GM21447 (cell line): ENCODE measurements around the gene MAP4.
"Not testable (repeated sequence)": the region's sequence is repeated elsewhere in the genome, so short reads cannot be mapped to it uniquely, and the experiment has no call there.

Experiments
- ATAC-seq: cut with Tn5 transposase; IDR thresholded peaks from one replicate; pipeline ENCODE4 v1.9.1; 2021; ENCODE audit not compliant: unreplicated experiment

The MAP4 gene

DNA sequence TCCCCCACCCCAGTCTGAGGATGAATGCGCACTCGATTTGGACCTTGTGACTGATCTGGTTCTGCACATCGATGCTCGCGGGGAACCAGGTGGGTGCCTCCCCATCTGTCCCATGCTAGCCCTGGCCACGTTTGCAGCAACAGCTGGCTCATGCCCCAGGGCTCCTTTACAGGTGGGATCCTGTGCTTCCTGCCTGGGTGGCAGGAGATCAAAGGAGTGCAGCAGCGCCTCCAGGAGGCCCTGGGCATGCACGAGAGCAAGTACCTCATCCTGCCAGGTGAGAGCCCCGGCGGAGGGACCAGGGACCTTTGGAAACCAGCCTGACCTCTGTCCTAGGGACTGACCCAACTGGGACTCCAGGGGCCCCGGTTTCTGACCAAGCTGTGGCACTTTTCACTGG lies 169.0 kb downstream of the MAP4 start:
- ATAC-seq = no peak

DNA sequence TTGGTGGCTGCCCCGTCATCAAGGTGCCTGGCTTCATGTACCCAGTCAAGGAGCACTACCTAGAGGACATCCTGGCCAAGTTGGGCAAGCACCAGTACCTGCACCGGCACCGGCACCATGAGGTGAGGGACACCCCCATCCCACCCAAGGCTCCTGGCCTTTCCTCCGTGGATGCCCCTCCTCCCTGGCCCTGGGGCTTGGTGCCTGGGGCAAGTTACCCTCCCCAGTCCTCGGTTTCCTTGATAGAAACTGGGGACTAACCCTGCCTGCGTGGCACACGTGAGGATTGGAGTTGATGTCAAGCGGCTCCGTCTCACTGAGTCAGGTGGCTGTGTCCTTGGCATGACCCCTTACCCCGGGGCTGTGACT lies 169.4 kb downstream of the MAP4 start:
- no peak for ATAC-seq

GRCh38 chr3:47846186-47846879 lies 169.9 kb downstream of the MAP4 start:
- no peak for ATAC-seq

DNA sequence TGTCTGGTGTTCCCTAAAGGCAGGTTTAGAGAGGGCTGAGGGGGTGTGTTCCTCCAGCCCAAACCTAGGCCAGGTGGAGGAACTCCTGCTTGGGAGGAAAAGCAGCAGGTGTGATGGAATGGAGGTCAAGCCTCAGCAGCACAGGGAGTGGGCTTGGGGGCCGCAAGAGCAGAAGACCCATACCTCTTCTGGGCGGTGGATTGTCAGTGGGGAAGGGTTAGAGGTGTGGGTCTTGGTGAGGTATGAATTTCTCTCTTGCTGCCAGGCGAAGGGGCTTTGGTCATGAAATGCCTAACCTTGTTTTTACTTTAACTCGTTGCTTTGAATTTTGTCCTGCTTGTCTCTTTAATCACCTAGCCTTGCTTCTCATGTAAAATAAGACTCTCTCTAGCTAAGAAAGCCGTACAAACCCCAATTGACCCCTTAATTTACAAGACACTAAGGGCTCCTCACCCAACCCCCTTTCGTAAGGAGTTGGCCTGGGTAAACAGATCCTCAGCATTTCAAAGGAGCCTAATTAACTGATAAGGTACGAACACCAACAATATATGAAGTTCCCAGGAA lies 174.3 kb downstream of the MAP4 start:
- ATAC-seq = no peak

GRCh38 chr3:47838503-47838902 lies 177.7 kb downstream of the MAP4 start:
- no peak for ATAC-seq

DNA sequence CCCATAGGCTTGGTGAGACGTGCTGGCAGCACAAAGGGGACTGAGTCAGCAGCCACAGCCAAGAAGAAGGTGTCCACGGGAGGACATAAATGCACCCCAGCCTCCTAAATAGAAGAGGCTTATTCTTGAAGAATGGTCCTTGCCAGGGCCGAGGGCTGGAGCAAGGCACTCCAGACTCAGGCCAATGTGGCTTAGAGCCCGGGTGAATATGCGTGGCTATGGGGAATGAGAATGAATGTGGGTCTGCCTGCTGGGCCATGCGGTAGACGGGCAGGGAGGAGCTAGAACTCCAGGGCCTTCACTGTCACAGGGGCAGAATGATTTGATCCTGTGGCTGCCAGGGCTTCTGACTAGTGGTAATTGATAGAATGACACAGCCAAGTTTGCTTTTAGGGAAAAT lies 179.2 kb downstream of the MAP4 start:
- ATAC-seq = no peak

DNA sequence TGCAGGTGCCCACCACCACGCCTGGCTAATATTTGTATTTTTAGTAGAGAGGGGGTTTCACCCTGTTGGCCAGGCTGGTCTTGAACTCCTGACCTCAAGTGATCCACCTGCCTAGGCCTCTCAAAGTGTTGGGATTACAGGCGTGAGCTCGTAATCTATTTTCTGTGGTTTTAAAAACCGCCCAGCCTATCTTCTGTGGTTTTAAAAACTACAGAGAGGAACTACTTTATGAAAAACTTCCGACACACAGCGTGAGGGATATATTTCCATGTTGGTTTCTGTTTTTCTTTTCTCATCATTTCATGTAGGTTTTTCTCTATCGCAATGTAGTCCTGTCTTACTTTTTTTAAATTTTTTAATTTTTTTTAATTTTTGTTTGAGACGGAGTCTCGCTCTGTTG lies 186.7 kb downstream of the MAP4 start:
- not testable (repeated sequence) for ATAC-seq

DNA sequence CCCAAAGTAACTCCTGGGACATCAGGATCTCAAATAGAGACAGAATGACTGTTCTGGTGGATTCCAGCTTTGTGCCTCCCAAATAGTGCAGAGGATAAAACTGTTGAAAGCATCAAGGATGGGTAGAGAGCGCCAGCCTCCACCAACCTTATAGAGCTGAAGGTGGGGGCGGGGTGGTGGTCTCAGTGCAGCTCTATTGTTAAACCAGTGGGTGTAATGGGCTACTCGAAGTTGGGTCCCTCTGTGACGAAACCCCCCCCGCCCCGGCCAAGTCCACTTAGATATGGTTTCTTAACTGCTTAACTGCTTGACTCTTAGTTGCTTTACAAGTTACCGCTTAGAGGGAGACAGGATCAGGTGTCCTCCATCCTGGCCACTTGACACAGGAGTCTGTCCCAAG lies 190.6 kb downstream of the MAP4 start:
- ATAC-seq = no peak

DNA sequence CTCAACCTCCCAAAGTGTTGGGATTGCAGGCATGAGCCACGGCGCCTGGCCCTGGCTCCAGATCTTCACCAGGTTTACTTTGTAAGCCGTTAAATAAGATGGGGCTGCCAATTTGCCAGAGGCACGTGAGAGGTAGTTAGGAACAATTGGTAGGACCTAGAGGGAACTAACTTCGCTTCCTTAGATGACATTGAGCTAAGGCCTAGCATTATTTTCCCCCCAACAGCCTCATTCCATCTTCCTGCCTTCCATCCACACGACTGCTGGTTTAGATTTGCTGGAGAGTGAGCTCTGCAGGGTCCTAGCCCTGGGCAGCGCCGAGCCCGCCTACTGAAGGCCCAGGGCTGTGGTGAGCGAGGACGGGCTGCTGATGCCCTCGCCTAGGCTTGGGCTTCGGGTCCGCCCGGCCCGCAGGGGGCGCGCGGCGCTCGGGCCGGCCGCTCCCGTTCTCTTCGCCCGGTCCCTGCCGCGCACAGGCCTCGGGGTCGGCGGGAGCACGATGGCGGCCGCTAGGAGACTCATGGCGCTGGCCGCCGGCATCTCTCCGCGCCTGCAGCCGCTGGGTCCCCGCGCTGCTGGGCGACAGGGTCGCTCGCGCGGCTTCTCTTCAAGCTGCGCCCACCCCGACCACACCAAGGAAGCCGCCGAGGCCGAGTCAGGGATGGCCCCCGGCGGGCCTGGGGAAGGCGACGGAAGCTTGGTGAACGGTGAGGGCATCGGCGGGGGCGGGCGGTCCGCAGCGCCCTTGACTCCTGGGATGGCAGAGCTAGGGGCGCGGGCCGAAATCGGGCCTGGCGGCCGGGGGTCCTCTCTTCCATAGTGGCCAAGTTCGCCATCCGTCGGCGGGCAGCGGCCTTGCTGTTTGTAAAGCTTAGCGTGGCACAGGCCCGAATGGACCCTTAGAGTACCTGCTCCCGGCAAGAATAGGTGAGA lies 191.4 kb downstream of the MAP4 start:
- peak; percentile 93 for ATAC-seq

GRCh38 chr3:47817609-47818008 lies 198.6 kb downstream of the MAP4 start:
- ATAC-seq = no peak

GRCh38 chr3:47813551-47814177 lies 202.6 kb downstream of the MAP4 start:
- no peak for ATAC-seq

DNA sequence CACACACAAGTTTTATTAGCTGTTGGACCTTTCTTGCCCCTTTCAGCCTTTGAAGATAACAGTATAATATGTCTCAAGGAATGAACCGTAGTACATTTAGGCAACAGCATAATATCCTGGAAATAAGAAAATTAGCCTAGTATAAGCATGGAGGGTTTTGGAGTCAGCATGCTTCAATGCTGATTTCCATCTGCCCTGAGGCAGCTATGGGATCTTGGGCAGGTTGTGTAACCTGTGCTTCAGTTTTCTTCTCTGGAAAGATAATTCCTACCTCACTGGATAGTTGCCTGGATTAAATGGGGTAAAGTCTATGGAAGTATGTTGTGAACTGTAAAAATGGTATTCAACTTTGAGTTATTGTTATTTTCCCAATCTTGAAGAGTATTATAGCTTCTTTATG lies 211.6 kb downstream of the MAP4 start:
- ATAC-seq = no peak

DNA sequence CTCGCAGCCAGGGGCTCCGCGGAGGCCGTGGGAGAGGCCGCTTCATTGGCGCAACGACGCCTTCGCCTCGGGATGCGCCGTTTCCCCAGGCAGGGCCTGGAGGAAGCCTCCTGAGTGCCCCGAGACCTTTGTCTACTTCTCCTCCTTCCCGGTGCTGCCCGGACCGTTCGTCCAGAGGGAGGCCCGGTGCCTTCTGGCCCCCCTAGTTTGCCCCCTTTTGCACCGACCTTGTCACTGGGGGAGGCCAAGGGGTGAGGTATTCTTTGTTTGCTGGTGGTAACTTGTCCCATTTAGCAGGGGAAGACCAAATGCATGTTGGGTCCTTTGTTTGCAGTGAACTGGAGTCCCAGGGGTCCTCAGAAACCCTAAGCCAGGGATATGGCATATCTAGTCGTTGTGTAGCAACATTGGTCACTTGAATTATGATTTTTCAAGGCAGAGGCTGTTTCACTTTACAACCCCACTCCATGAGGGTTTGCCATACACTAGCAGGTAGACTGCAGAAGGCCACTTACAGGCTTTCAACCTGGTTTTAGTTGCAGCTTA lies 212.7 kb downstream of the MAP4 start:
- no peak for ATAC-seq

- peak; percentile 90 for ATAC-seq
These were observed 213.3 kb downstream of the MAP4 start, which contains the start of gene DHX30 for GRCh38 chr3:47802734-47803479. Gene DHX30, plus strand, starts transcription at chr3:47803138. Its CDS starts 7,546 bp downstream, at chr3:47810684.
